ENCODE measurements around the gene DNAJC15.
A peak's percentile ranks its signal among the peaks of the same experiment; 100 is the strongest.
"Not testable (repeated sequence)": the region's sequence is repeated elsewhere in the genome, so short reads cannot be mapped to it uniquely, and the experiment has no call there.

DNAJC15 gene

GRCh38 chr13:43023289-43023963 lies at the start of gene DNAJC15:
DNAJC15 (plus strand) TSS chr13:43023586; CDS start chr13:43023627, 41 bp downstream.
- peak; percentile 78 for DNase-seq (ENCODE audit: low spot score)

GRCh38 chr13:42976066-42976465 lies 47.3 kb upstream of the DNAJC15 start:
- DNase-seq (ENCODE audit: low spot score), result no peak

GRCh38 chr13:42977219-42977659 lies 46.1 kb upstream of the DNAJC15 start:
- DNase-seq (ENCODE audit: low spot score), result no peak

- DNase-seq (ENCODE audit: low spot score), result no peak
Observed at GRCh38 chr13:42981317-42981716, 42.1 kb upstream of the DNAJC15 start.

GRCh38 chr13:42981853-42982252 lies 41.5 kb upstream of the DNAJC15 start:
- DNase-seq (ENCODE audit: low spot score), result no peak

- no peak for DNase-seq (ENCODE audit: low spot score)
Observed at GRCh38 chr13:42984026-42984425, 39.4 kb upstream of the DNAJC15 start.

- DNase-seq (ENCODE audit: low spot score), result no peak
Observed at GRCh38 chr13:42984691-42985090, 38.7 kb upstream of the DNAJC15 start.

- DNase-seq (ENCODE audit: low spot score), result no peak
Observed at GRCh38 chr13:42985312-42986175, 37.8 kb upstream of the DNAJC15 start.

GRCh38 chr13:42986176-42986574 lies 37.2 kb upstream of the DNAJC15 start:
- DNase-seq (ENCODE audit: low spot score), result no peak

GRCh38 chr13:42990291-42991232 lies 32.8 kb upstream of the DNAJC15 start:
- DNase-seq (ENCODE audit: low spot score), result no peak

GRCh38 chr13:42991233-42991897 lies 32.0 kb upstream of the DNAJC15 start:
- DNase-seq (ENCODE audit: low spot score), result not testable (repeated sequence)

GRCh38 chr13:42991898-42992763 lies 31.3 kb upstream of the DNAJC15 start, which contains the start of gene EPSTI1:
EPSTI1 (minus strand) TSS chr13:42992241; CDS start chr13:42992165, 76 bp downstream.
- DNase-seq (ENCODE audit: low spot score), result no peak

GRCh38 chr13:42992764-42993122 lies 30.6 kb upstream of the DNAJC15 start:
- no peak for DNase-seq (ENCODE audit: low spot score)

- DNase-seq (ENCODE audit: low spot score), result no peak
Observed at GRCh38 chr13:42994878-42995277, 28.5 kb upstream of the DNAJC15 start.

GRCh38 chr13:42996584-42996983 lies 26.8 kb upstream of the DNAJC15 start:
- no peak for DNase-seq (ENCODE audit: low spot score)

- DNase-seq (ENCODE audit: low spot score), result no peak
Observed at GRCh38 chr13:42997381-42997780, 26.0 kb upstream of the DNAJC15 start.

GRCh38 chr13:42999491-42999890 lies 23.9 kb upstream of the DNAJC15 start:
- no peak for DNase-seq (ENCODE audit: low spot score)

- DNase-seq (ENCODE audit: low spot score), result no peak
Observed at GRCh38 chr13:43000676-43001075, 22.7 kb upstream of the DNAJC15 start.

GRCh38 chr13:43002021-43002420 lies 21.4 kb upstream of the DNAJC15 start:
- DNase-seq (ENCODE audit: low spot score), result no peak

- DNase-seq (ENCODE audit: low spot score), result no peak
Observed at GRCh38 chr13:43003010-43003409, 20.4 kb upstream of the DNAJC15 start.

- DNase-seq (ENCODE audit: low spot score), result no peak
Observed at GRCh38 chr13:43003729-43004128, 19.7 kb upstream of the DNAJC15 start.

Data from D341Med (cell line).